Activated CD8-positive, alpha-beta memory T cell treated with anti-CD3 and anti-CD28 coated beads, Interleukin-2, amount 50 U/mL, for 24 hours (primary cell): Measurements from ENCODE around the gene LMOD1.
"Not testable (repeated sequence)": the region's sequence is repeated elsewhere in the genome, so short reads cannot be mapped to it uniquely, and the experiment has no call there.

ENCODE experiments used
- DNase-seq: peaks from one replicate; pipeline ENCODE4 v3.0.0-alpha.2; 2020; ENCODE audit errors: extremely low read depth

The LMOD1 gene

GRCh38 chr1:201947697-201948008 is 1.3 kb upstream of the LMOD1 start:
- no peak for DNase-seq

DNA sequence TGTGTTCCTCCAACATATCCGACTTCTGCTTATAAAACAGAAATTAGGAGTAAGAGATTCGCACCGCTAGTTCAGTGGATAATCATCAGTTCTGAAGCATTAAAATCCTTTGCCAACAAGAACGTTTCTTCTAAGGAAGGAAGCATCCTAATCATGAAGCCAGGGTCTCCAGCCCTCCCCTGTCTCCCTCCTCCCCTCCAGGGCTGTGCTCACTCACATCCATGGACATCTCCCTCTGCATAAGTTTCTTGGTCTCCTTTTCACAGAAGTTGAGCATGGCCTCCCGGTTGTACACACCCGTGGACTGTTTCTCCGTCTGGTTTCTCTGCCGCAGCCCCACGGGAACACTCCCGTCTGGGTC is 505 bp downstream of the LMOD1 start:
- no peak for DNase-seq

DNA sequence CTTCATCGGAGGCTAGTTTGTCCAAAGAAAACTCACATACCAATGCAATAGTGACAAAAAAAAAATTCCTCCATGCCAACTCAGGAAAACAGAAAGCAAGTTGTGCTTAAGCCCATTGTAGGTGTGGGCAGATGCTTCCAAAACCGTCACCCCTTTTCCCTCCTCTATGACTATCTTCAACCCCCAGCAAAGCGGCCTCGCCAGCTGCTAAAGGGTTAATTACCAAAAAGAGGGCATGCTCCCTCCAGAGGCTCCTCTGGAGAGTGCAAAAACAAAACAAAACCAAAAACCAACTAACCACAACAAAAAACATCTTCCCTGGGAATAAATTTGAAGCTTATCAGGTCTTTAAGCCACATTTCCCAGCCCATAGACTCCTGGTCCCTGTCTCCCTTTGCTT is 1.2 kb downstream of the LMOD1 start:
- DNase-seq, result no peak

- DNase-seq, result no peak
Observed at GRCh38 chr1:201944639-201945038, 1.7 kb downstream of the LMOD1 start.

DNA sequence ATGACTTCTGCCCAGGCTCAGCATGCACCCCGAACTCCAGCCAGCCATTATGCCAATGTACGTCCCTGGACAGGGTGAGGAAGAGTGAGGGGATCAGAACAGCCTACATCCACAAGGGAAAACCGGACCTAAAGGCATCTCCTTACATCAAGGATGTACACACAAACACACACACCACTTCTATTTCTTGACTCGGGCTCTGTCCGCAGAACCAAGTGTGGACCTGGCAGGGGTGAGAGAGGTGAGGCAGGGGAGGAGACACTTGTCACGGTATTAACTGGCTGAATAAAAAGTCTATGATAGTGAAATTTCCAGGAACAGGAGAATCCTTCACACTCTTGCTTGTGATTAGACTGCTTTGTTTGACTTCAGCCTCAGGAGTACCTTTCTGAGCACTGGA is 2.3 kb downstream of the LMOD1 start:
- no peak for DNase-seq

DNA sequence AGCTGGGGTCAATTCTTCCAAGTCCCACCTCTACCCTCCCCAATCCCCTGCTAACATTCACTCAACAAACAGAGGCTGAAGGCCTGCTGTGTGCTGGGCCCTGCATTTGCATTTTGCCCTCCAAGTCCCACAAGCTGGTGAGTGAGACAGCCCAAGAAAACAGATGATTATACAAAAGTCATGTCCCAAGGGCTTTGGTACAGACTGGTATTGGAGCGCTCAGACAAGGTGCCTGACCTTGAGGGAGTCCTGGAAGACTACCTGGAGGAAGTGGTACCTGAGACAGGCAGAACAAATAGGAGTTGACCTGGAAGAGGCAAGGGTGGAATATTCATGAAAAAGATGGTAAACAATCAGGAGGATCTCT is 4.2 kb downstream of the LMOD1 start:
- DNase-seq, result no peak

GRCh38 chr1:201941420-201942128 is 4.8 kb downstream of the LMOD1 start:
- DNase-seq, result no peak

DNA sequence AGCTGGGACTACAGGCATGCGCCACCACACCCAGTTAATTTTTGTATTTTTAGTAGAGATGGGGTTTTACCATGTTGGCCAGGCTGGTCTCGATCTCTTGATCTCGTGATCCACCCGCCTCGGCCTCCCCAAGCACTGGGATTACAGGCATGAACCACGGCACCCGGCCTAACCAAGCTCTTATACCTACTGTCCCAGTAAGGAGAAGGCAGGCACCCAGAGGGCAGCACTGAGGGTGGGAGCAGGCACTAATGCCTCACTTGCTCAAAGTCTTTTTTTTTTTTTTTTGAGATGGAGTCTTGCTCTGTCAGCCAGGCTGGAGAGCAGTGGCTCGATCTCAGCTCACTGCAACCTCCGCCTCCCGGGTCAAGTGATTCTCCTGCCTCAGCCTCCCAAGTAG is 6.0 kb downstream of the LMOD1 start:
- DNase-seq, result not testable (repeated sequence)

DNA sequence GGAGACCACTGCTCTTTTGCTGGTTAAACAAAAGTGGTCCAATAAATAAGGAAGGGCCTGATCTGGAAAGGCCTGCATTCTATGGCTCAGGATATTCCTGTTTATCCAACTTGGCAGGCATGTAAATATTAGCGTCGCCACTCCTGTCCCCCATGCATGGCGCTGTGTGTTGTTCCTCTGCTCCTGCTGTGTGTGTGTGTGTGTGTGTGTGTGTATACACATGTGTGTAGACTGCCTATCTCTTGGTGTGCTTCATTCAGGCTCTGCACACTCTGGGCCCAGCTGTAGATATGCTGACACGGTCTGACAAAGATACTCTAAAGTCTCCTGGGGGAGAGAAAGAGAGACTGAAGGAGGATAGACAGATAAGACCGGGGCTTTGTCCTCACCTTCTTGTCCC is 6.8 kb downstream of the LMOD1 start:
- no peak for DNase-seq

GRCh38 chr1:201939148-201939547 is 7.2 kb downstream of the LMOD1 start:
- no peak for DNase-seq

- no peak for DNase-seq
Observed at GRCh38 chr1:201938440-201939035, 7.8 kb downstream of the LMOD1 start.

DNA sequence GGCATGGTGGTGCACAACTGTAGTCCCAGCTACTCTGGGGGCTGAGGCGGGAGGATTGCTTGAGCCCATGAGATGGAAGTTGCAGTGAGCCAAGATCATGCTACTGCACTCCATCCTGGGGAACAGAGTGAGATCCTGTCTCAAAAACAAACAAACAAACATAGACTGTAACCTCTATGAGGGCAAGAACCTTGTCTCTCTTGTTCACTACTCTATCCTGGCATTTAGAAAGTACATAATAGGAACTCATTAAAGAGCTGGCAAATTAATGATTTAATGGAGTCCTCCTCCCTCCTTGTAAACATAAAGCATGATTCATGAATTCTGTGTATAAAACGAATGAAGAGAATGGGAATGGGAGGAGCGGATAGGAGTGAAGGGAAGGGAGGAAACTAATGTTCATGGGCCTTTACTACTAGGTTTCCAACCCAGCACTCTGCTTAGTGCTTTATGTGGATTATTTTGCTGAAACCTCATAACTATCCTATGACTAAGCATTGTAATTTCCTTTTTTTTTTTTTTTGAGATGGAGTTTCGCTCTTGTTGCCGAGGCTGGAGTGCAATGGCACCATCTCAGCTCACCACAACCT is 8.6 kb downstream of the LMOD1 start:
- DNase-seq, result no peak

- no peak for DNase-seq
Observed at GRCh38 chr1:201933840-201934430, 12.4 kb downstream of the LMOD1 start.

DNA sequence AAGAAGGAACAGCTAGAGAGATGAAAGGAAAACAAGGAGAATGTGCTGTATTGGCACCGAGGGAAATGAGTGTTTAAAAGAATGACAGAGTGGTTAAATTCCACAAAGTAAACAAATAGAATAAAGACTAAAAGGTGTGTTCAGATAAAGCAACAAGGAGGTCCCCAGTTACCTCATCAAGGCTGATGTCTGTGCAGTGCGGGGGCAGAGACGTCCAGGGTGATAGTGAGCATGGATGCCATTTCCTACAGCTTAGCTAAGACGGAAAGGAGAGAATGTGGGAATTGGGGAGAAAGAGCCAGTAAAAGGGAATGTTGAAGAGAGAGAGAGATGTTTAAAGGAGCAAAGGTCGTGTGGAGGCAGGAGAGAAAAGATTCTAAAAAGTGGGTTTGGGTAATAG is 15.5 kb downstream of the LMOD1 start:
- DNase-seq, result no peak

- no peak for DNase-seq
Observed at GRCh38 chr1:201930137-201930536, 16.2 kb downstream of the LMOD1 start.

DNA sequence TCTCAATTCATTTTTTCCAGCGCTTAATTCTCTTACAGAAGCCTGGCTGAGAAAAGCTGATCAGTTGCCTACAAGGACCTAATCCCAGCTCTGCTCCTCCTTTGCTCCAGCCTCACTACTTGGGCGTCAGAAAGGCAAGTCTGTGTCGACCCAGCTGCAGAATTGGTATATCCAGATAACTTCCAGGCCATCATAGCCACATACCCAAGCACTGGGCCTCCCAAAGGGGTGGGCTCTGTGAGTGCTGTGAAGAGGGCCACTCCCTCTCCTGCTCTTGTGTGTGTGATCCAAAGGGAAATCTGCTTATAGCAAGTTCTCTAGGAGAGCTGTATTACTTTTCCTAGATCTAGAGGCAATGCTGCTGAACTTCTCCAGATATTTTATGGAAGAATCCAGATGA is 18.1 kb downstream of the LMOD1 start:
- DNase-seq, result no peak

DNA sequence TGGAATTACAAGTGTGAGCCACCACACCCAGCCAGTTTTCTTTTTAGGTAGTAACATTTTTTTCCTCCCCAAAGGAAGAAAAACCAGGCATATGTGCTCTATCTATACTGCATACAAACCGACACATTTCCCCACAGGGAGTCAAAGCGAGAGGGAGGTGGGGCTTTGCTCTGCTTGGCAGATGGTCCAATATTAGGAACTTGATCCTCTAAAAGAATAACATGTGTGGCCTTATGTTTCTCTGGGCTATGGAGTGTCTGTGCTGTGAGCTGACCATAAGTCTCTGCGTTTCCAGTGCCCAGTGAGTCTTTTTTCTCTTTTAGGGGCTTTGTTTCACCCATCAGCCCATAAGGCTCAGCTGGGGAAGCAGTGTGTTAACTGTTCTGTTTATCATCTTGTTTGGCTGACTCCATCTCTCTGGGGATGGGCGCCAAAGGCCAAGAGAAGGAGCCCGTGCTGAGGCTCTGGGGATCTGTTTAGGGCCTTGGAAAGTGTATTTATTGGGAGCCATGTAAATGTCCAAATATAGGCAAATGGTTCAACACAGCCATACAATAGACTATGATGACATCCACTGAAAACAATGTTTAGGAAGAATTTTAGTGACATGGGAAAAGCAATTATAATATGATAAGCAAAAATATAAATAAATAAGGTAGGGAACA is 20.2 kb downstream of the LMOD1 start:
- DNase-seq, result no peak

- no peak for DNase-seq
Observed at GRCh38 chr1:201925301-201925567, 21.1 kb downstream of the LMOD1 start.

DNA sequence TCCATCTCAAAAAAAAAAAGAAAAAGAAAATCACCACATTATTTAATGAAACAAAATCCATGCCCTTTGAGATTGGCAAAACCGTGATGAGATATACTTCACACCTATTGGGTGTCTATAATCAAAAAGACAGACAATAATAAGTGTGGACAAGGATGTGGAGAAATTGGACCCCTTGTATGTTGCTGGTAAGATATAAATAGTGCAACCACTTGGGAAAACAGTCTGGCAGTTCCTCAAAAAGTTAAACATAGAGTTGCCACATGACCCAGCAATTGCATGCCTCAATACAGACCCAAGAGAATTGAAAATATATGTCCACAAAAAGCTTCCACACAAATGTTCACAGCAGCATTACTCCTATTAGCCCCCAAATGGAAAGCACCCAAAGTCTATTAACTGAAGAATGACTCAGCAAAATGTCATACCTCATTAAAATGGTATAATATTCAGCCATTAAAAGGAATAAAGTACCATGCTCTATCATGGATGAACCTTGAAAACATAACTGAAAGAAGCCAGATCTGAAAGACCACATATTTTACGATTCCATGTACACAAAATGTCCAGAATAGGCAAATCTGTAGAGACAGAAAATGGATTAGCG is 24.3 kb downstream of the LMOD1 start:
- DNase-seq, result no peak

- no peak for DNase-seq
Observed at GRCh38 chr1:201918343-201918742, 28.0 kb downstream of the LMOD1 start.

- DNase-seq, result no peak
Observed at GRCh38 chr1:201917362-201918033, 28.9 kb downstream of the LMOD1 start.

DNA sequence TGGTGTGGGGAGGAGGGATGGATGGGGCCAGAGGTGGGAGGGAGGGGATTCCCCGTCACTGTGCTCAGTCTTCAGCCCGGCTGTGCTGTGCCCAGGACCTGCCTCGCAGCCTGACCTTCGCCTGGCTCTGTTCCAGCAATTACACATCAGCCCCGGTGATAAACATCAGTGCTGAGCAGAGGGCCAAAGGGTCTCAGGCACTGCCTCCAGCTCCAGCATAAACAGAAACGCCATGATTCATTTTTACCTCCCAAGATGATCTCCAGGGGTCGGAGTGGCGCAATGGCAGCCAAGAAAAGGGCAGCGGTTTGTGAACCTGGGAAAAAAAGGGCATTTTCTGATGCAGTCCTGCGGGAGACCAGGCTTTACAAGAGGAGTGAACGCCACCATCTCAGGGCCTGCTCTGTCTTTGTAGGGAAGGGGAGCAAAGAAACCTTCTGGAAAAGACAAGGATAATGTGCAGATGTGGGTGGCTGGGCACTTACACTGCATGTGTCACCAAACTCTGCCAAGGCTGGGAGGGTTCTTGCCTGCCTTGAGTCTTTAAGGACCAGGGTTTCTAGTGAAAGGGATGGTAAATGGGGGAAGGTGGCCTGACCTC is 29.6 kb downstream of the LMOD1 start:
- no peak for DNase-seq
